ENCODE data around the gene IL23R.
"Not testable (repeated sequence)": the region's sequence is repeated elsewhere in the genome, so short reads cannot be mapped to it uniquely, and the experiment has no call there.

The IL23R gene, protein sequence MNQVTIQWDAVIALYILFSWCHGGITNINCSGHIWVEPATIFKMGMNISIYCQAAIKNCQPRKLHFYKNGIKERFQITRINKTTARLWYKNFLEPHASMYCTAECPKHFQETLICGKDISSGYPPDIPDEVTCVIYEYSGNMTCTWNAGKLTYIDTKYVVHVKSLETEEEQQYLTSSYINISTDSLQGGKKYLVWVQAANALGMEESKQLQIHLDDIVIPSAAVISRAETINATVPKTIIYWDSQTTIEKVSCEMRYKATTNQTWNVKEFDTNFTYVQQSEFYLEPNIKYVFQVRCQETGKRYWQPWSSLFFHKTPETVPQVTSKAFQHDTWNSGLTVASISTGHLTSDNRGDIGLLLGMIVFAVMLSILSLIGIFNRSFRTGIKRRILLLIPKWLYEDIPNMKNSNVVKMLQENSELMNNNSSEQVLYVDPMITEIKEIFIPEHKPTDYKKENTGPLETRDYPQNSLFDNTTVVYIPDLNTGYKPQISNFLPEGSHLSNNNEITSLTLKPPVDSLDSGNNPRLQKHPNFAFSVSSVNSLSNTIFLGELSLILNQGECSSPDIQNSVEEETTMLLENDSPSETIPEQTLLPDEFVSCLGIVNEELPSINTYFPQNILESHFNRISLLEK

GRCh38 chr1:67166196-67166595 lies at the start of gene IL23R:
Gene IL23R (plus strand): TSS chr1:67166454. CDS start chr1:67168121, 1,667 bp downstream.
- no peak for DNase-seq

DNA sequence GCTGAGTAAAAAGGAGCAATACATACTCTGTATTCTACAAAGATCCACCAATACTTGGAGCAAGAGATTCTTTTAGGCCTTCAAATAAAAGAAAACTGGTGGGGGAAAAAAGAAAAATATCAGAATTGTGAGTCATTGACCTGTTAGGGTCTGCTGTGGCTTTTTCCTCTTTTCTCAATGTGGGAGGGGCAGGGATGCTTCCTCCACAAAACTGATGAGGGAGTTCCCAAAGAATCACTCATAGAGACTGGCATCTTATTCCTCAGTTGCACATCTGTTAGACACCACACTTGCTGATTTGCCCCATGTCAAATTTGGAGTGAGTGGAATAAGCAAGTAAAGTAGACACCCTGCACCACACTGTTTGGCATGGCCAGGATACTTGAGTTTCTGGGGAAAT lies 48.1 kb upstream of the IL23R start:
- no peak for DNase-seq

GRCh38 chr1:67118646-67119045 lies 47.6 kb upstream of the IL23R start:
- DNase-seq: no peak

- no peak for DNase-seq
Observed at GRCh38 chr1:67120855-67121619, 45.2 kb upstream of the IL23R start.

- no peak for DNase-seq
Observed at GRCh38 chr1:67124455-67124854, 41.8 kb upstream of the IL23R start.

DNA sequence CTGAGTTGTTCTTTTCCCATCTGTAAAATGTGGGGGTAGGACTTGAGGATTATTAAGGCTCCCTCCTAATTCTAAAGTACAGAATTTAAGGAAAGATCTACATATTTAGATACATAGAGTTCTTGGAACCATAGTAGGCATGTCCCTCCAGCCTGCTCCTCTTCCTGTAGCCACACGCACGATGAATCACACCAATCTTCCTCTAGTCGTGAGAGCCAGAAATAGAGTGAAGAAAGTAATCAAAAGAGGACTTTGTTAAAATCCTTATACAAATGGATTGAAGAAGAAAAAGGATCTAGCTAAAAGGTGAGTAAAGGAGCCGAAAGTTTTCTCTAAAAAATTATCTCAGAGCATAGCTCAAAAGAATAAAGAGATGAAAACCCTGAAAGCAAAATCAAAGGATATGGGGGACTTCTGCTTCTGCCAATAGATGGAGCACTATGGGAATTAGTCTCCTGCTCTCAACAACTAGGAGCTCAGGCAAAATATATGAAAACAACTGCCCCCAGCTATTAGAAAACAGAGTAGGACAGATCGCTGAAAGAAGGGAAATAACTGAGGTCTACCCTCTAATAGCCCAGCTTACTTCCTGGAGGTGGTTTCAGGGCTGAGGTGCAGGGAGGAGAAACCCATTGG lies 40.0 kb upstream of the IL23R start:
- no peak for DNase-seq

GRCh38 chr1:67126974-67127373 lies 39.3 kb upstream of the IL23R start:
- DNase-seq: no peak

GRCh38 chr1:67130673-67131072 lies 35.6 kb upstream of the IL23R start:
- no peak for DNase-seq

GRCh38 chr1:67133177-67133576 lies 33.1 kb upstream of the IL23R start:
- no peak for DNase-seq

GRCh38 chr1:67134695-67135094 lies 31.6 kb upstream of the IL23R start, which contains the start of gene C1orf141:
Gene C1orf141 (minus strand): TSS chr1:67134970. CDS start chr1:67127240, 7,730 bp downstream.
- no peak for DNase-seq

GRCh38 chr1:67135354-67135753 lies 30.9 kb upstream of the IL23R start:
- DNase-seq: no peak

DNA sequence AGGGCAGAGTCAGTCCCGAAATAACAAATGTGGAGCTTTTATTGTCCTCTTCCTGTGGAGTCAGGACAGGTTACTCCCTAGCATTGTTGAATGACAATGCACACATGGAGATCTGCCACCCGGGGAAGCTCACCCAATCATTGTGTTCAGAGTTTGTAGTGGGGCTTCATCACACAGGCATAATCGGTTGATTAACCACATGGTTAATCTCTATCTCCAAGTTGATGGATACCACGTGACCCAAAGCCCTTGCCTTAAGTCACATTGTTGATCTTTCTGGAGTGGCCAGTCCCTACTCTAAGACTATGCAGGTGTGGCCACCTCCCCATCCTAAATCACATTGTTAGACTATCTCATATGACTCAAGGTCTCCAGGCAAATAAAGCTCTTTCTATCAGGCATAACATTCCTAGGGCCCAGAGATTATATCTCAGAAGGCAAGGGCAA lies 28.9 kb upstream of the IL23R start:
- DNase-seq: no peak

DNA sequence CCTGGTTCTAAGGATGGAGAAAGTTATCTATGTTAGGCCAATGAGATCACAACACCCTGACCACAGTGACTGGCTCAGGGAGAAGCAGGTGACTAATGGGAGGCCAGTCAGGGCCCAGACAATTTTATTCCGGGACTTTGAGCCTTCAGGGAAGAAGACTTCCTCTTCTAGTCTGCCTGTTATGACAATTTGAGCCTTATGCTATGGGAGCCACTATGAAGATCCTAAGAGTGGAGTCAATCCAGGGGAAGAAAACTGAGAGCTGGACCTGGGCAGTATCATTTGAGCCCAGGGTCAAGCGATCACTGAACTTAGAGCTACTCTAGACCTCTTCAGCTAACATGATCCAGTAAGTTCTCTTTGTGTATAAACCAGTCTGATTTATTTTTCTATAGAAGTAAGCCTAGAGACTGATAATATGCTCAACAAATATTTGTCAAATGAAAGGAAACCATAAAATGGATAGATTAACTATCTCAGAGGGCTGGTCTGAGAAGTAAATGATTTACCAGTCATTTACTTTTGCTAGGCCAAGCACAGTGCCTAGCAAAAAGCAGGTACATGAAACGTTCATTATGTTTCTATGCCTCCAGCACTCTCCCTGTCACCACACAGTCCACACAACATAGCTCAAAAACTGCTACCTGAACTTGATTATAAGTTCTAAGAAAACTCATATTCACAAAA lies 27.3 kb upstream of the IL23R start:
- no peak for DNase-seq

DNA sequence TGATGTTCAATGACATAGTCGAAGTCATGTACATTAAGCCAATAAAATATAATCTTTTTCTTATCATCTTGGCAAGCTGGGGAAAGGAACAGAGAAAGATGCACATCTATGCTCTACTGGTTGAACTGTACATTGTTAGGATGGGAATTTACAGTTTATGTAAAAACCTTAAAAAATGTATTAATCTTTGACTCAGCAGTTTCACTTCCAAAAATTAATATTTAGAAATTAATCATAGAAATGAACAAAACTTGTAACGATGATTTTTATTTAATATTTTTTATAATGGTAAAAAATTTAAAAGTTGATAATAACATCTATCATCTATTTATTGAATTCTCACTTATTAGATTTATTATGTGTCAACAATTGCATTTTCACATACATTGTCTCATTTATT lies 25.8 kb upstream of the IL23R start:
- DNase-seq: no peak

DNA sequence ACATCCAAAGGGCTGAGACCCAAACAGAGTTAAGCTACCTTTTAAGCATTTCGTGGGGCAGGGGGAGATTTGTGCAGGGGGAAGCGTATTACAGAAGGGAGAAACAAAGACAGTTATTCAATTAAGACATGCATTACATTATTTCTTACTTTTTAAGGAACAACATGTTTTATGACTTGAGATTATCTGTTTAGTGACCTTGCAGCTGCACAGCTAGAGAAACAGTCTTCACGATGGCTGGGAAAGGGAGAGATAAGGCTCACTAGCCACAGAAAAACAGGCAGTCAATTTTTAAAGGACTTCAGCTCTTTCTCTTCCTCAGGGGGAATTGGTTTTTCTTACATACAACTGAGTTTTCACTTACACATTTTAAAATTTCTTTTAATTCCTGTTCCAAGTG lies 24.4 kb upstream of the IL23R start:
- not testable (repeated sequence) for DNase-seq

DNA sequence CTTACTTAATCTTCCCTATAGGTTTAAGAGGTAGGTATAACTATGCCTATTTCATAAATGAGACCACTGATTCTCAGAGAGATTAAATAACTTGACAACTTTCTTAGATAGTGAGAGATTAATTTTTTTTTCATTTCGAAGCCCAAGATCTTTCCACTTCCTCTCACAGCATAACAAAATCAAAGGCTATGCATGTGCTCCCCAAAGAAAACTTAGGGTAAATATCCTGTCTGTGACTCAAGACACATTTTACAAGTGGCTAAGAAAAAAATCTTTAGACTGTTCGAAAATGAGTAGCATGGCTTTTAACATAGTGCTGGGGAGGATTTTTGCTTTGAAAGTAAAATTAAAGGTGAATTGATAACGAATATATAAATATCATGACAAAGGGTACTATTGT lies 23.3 kb upstream of the IL23R start:
- DNase-seq: no peak

DNA sequence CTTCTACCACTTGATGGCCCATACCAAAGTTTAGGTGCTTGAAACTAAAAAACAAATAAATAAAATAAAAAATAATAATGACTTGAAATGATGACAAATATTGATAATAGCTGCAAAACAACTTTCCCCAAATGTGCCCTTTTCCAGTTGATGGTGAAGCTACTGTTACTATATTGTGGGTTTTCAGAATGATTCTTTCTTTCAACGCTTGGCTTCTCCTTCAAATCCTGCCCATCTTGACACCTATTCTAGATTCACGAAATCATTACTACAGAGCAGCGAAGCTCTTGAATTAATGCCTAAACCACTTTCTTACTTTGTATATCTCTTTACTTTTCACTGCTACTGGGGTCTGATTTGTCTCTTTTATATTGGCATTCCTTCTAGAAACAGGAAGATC lies 22.3 kb upstream of the IL23R start:
- no peak for DNase-seq

GRCh38 chr1:67144696-67145095 lies 21.6 kb upstream of the IL23R start:
- DNase-seq: no peak

DNA sequence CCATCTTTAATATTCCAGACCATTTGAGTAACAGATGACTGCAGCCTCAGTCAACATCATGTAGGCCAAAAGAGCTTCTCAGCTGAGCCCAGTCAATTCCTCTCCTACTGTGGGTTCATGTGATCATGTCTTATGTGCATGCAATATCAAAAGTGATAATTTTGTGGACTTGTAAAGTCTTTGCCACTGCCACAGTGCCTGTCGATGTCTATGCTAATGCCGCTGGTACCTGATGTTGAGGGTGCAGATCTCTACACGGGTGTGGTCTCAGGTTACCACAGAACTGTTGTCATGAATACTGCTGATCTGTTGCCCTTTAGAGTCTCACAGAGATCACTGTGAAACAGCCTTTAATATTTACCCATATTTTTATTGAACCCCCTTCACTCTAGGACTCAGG lies 20.2 kb upstream of the IL23R start:
- no peak for DNase-seq

DNA sequence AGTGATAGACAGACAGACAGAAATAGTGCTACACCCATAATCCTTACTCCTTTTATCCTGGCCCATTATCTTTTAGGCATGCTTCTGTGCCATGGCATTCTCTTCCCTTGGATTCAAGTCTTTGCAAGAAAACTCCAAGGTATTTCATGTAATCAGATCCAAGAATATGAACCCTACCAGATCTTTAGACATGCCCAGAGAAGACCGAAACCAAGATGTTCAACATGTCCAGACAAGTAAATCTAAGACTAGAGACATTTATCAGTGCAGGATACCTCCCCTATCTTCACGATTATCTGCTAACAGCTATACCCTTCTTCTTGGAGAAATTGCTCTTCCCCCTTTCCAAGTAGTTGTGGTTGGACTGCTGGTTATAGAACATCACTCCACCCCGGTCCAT lies 19.7 kb upstream of the IL23R start:
- no peak for DNase-seq

- not testable (repeated sequence) for DNase-seq
Observed at GRCh38 chr1:67147973-67148372, 18.3 kb upstream of the IL23R start.

DNA sequence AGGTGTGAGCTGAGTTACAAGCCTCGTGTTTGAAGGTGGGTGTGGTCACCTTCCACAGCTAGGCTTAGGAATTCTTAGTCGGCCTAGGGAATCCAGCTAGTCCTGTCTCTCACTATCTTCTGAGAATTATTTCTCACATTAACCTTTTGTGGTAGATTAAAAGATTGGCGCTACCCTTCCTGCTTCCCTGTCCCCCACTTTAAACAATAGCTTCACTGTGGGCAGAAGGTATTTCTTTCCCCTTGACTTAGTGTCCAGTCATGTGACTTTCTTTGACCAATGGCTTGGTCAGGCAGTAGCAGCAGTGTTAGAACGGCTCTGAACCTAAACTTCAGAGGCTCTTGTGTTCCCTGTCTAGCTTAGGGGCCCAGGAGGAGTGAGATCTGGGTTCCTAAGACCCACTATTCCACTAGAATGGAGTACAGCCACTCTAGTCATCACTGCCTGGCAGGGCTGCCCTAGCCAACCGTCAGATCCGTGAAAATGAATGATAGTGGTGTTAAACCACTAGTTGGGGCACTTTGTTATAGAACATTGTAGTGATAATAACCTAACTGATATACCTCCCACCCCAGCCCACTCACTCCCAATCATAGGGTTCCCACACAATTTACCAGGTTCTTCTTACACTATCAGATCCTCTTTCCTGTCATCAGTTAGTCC lies 17.6 kb upstream of the IL23R start:
- no peak for DNase-seq
